Measurements from ENCODE around the gene EFCAB3.
"Not testable (repeated sequence)": the region's sequence is repeated elsewhere in the genome, so short reads cannot be mapped to it uniquely, and the experiment has no call there.

GRCh38 chr17:62413090-62413489, 32.7 kb downstream of the EFCAB3 start:
- TF ChIP-seq CTCF, POLR2A (IDR thresholded peaks at IDR 0.05): not testable (repeated sequence)

Measured in transverse colon (tissue), 3 donors.